ENCODE results near the gene DOC2A.
"Not testable (repeated sequence)": the region's sequence is repeated elsewhere in the genome, so short reads cannot be mapped to it uniquely, and the experiment has no call there.

DOC2A gene

DNA sequence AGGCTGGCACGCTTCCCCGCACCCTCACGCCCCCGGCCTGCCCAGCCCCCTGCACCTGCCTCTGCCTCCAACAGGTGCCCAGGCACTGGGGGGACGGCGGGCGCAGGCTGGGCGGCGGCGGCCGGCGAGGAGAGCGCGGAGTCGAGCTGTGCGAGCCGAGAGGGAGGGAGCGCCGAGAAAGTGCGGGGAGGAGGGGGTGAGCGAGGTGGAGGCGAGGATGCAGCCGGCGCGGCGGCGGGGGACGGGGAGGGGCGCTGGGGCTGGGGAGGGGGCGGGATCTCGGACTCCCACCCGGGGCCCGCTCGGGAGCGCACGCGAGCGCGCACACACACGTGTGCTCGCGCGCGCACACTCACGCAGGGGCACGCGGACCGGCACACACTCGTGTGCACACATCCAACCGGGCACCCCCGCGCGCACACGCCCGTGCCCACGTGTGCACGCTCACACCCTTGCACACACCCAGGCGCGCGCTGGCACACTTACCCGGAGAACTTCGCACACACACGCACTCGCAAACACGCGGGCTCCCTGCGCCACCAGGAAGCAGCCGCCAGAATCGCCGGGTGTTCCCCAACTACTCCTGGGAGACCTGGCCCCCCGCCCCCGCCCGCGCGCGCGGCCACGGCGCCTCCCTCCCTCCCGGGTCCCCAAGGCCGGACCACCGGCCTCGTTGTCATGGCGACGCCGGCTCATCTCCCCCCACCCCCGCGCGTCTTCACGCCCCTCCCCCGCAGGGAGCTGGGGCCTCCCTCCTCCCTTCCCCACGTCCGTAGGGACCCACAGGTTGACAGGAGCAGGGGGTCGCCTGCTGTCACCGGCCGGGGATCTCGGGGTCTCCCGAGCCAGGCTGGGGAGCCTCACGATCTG is at the start of gene DOC2A:
Gene DOC2A (minus strand): TSS at position 184 of the 870 bp plus-strand sequence. CDS start 805 bp downstream, outside the sequence.
- no peak for DNase-seq (ENCODE audit: low read depth)

DNA sequence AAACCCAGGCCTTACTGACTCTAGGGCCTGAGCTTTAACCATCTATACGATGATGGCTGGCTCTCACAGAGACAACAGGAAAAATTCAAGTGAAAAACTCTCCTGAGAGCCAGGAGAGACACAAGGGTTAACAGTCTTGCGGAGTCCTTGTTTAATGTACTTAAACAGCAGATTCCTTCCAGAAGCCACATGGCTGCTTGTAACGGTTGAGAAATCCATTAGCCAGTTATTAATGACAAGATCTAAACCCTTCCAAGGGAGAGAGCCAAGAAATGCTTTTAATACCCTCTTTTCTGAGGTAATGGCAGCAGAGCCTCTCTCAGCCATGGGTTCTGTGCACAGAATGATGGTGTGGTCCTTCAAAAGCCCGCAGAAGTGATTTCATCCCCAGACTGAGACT is 49.5 kb upstream of the DOC2A start:
- no peak for DNase-seq (ENCODE audit: low read depth)

DNA sequence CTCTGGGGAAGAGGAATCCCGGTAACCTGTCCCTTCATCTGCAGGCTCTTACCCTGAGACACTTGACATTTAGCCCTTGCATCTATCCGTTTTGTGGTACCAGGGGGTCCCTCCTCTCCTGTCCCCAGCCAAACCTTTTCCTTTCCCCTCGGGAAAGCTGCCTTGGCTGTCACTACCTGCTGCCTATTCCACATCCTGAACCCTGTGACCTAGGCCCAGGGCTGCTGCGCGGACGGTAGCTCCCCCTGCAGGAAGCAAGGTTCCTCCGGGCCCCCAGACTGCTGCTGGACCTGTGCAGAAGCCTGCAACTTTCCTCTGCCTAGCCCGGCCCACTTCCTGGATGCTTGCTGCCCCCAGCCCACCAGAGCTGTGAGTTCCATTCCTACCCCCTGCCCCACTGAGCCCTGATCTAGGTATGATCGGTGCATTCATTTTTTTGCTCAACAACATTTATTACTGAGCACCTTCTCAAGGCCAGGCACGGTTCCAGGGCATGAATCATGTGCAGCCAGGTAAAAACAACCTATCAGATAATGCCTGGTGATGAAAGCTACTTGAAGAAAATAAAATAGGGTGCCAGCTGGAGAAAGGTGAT is 44.2 kb upstream of the DOC2A start:
- DNase-seq (ENCODE audit: low read depth), result no peak

DNA sequence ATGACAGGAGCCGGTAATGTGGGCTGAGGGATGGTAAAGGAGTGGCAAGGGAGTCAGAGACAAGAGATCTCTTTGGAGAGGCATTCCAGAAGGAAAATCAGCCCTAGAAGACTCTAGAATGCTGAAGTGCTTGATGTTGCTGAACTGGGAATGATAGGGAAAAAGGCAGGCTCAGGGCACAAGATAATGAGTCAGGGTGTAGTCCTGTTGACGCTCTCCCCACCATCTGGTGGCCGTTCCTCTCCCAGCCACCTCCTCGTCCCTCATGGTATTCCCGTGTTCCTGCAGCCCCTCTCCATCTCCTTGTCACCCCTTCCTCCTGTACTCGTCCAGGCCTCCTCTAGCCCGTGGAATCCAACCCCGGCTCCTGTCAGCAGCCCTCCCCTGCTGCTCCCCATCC is 43.6 kb upstream of the DOC2A start:
- DNase-seq (ENCODE audit: low read depth), result no peak

DNA sequence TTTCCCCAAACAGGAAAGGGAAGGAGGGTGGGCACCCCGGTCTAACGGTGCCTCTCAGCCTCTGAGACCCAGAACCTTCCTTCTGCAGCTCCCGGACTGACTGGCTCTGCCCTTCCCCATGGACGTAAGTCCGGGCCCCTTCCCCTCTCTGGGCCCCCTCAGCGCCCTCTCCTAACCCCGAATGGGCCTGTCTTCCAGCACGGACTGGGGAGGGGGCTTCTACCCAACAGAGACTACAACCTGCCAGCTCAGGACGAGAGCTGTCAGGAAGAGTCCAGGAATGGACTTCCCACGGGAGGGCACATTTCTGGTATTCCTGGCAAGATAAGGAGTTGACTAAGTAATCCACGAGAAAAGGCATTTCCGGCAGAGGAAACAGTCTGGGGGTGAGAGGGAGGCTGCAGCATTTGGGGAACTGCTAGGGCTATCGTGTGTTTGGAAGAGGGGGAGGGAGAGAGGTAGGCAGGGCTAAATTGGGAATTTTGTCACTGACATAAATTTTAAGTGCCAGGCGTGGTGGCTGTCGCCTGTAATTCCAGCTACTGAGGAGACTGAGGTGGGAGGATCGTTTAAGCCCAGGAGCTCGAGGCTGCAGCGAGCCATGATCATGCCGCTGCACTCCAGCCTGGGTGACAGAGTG is 42.7 kb upstream of the DOC2A start:
- DNase-seq (ENCODE audit: low read depth), result no peak

DNA sequence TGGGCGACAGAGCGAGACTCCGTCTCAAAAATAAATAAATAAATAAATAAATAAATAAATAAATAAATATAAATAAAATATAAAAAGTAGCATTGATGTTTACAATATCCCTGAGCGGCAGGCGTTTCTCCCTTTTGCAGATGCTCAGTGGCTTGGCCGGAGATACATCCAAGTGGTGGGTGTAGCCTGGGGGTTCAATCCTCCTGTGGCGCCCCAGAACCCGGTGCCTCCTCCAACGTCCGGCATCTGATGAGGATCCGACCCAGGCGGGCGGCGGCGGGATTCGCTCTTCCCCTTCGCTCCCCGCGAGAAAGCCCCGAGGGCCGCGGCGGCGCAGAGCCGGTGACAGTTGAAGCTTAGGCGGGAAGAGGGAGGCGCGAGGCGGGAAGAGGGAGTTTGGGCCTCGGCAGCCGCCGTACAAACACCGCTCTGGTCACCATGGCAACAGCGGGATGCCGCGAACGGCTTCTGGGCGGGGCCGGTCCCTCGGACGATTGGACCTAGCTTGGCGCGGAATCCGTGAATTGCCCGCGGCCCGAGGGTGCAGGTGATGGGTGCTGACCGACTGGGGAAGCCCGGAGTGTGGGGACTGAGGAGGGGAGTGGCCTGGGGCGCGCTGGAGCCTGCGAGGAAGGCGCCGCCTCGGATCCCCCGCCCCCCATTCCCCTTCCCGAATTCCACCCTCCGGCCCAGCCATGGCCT is 42.0 kb upstream of the DOC2A start:
- DNase-seq (ENCODE audit: low read depth), result peak; percentile 68

DNA sequence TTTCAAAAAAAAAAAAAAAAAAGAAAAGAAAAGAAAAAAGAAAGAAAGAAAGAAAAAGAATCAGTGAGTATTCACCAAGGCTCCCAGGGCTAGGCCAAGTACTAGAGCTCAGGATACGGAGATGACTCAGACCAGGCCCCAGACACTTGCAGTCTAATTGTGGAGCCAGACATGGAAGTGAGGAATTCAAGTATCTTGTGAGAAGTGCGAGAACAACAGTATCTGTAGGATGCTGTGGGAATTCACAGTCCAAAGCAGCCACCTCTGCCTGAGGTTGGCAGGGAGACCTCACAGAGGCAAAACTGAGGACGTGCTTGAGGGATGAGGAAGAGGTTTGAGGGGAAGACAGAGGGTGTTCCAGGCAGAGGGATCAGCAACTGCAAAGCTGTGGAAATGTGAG is 40.7 kb upstream of the DOC2A start:
- DNase-seq (ENCODE audit: low read depth), result no peak

DNA sequence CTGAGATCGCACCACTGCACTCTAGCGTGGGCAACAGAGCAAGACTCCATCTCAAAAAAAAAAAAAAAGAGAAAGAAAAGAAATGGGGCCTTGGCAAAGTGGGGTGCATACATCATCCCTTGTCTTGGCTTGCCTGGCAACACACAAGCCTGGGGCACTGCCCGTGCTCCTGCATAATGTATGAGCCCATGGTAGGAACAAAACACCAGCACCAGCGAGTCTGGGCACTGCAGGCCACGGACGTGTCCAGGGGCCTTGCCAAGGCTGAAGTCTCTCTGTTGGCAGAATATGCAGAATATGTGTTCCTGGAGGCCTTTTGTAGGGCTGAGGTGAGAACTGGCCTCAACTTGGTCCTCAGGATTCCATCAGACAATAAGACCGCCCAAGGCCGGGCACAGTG is 39.0 kb upstream of the DOC2A start:
- DNase-seq (ENCODE audit: low read depth), result no peak

DNA sequence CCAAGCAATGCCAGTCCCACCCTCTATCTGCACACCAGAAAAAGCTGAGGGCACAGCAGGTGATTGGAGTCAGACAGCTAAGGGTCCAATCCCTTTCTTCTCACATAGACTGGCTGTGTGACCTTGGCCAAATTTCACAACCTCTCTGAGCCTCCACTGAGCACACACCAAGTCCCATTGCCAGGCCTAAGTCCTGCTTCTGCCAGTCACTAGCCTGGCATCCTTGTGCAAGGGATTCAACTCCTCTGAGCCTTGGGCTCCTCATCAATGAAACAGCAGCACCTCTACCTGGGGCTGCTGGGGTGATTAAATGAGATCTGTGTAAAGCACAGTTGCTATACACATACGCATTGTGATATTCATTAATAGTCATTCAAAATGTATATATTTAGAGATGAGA is 35.8 kb upstream of the DOC2A start:
- no peak for DNase-seq (ENCODE audit: low read depth)

DNA sequence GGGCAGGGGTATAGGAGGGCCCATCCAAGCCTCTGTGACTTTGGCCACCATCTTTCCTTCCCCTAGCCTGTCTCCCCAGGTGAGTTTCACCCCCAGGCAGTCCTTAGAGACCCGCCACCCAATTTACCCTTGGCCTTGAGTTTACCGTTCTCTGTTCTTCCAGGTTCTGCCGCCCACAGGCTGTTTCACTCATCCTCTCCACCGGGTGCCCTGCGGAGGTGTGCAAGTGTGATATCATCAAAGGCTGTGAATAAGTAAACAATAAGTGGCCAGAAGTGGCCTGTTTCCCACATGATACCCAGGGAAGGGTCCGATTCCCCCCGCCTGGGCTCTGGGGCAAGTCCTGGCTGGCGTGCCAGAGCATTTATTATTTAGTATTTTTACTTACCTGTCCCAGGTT is 35.4 kb upstream of the DOC2A start:
- no peak for DNase-seq (ENCODE audit: low read depth)

DNA sequence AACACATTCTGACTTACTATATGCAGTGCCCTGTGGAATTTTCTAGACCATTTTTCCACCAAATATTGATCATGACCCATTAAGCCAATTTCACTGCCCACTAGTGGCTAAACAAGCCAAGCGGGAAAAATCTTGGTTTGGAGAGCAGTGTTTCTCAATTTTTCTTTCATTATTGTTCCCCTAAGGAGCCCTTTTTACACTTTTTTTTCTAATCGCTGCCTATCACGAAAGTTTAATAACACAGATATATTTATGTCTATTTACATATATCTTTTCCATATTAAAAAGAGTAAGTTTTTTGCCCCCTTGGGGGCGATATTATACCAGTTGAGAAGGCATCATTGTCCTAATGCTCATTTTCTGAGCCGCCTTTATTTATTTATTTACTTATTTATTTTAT is 31.0 kb upstream of the DOC2A start:
- no peak for DNase-seq (ENCODE audit: low read depth)

DNA sequence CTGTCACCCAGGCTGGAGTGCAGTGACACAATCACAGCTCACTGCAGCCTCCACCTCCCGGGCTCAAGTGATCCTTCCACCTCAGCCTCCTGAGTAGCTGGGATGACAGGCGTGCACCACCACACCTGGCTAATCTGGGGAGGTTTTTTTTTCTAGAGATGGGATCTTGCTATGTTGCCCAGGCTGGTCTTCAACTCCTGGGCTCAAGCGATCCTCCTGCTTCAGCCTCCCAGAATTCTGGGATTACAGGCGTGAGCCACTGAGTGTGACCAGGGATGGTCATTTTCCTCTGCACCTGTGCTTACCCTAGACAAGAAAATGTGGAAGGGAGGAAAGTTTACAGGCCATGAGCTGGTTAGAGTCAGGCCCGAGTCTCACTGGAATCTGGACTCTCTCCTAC is 29.9 kb upstream of the DOC2A start:
- not testable (repeated sequence) for DNase-seq (ENCODE audit: low read depth)

DNA sequence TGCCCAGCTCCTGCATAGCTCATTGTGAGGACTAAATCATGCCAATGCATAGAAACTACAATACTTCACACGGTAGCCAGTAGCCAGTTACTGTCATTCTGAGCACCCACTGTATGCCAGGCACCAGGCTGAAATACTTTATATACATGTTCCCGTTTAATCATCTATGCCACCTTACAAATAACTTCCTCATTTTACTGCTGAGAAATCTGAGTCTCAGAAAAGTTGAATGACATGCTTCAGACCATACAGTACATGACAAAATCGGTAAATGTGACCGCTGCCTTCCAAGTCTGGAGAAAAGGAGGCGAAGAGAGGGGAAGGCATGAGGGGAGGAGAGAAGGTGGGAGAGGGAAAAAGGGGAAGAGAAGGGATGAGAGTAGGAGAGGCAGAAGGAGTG is 29.4 kb upstream of the DOC2A start:
- no peak for DNase-seq (ENCODE audit: low read depth)

DNA sequence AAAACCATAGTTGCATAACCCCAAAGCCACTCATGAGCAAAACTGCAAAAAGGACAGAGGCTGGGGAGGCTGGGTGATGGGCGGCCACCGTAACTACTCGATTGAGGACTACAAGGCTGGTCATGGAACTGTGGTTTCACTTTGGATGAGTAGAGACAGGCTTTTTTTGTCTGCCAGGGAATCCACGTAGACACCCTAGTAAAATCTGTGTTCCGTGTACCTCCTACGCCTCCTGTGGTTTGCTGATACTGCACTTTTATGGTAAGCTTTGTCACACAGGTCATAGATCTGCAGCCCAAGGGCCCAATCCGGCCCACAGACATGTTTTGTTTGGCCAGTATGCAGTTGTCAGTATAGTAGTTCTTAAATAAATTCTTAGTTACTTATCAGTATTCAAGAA is 22.4 kb upstream of the DOC2A start:
- no peak for DNase-seq (ENCODE audit: low read depth)

DNA sequence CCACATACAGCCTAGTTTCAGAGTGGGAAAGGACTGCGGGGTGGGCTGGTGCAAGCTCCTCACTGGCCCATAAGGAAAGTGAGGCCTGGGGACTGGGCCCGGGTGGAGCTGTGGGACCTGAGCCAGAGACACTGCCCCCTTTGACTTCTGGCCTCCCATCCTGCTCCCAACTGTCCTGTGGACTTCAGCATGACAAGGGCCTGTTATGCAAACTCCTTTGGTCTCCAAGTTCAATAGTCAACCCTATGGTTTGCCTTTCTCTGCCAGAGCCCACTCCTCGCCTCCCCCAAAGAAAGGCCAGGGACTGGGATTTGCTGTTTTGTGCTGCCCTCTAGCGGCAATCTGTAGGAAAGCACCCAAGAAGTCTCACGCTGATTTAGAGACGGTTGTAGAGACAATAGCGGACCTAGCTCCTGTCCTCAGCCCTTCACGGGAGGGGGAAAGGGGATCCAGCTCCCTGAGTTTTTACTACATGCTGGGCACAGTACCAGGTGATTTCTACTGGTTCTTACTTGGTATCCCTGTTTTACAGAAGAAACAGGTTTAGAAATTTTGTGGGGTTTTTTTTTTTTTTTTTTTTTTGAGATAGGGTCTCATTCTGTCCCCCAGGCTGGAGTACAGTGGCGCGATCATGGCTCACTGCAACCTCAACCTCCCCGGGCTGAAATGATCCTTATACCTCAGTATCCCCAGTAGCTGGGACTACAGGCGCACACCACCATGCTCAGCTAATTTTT is 21.4 kb upstream of the DOC2A start:
- DNase-seq (ENCODE audit: low read depth), result no peak

DNA sequence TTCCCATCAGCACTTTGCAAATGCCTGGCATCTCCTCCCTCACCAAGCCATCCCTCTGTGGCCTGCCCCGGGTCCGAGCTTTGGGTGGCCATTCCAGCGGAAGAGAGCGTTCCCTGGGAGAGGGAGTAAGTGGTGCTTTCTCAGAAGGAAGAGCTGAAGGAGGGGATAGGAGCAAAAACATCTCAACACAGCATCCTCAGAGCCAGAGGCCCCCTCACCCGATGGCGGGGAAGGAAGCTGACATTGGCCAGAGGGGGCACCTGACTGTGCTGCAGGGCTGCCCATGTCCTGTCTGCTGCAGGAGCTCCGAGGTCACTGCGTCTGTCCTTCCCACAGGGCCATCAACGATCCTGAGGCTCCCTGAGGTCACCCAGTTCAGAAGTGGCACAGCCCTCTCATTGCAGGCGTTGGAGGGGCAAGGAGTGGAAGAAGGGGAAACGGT is 20.7 kb upstream of the DOC2A start:
- no peak for DNase-seq (ENCODE audit: low read depth)

DNA sequence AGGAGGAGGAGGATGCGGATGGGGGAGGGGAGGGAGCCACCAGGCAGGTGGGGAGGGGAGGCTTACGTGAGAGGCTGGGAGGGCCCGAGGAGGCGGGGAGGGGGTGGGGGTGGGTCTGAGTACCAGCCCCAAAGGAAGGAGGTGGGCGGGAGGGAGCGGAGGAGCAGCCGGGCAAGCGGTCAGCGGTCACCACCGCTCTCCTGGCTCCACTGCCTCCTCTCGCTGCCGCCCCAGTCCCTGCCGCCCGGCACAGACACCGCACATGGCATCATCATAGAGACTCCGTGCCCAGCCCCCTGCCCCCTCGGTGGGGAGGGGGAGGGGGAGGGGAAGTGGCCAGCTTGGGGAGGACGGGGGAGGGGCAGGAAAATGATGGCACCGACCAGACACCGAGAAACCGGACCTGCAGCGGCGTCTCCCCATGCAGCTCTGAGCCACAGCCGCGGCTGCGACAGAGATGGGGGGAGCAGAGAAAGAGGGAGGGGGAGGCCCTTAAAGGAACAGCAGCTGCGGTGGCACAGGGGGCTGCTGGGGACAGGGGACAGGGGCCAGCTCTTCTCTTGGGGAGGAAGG is 20.1 kb upstream of the DOC2A start, which contains the start of gene TLCD3B:
Gene TLCD3B (minus strand): TSS at position 431 of the 573 bp plus-strand sequence. CDS start 744 bp downstream, outside the sequence.
- no peak for DNase-seq (ENCODE audit: low read depth)

DNA sequence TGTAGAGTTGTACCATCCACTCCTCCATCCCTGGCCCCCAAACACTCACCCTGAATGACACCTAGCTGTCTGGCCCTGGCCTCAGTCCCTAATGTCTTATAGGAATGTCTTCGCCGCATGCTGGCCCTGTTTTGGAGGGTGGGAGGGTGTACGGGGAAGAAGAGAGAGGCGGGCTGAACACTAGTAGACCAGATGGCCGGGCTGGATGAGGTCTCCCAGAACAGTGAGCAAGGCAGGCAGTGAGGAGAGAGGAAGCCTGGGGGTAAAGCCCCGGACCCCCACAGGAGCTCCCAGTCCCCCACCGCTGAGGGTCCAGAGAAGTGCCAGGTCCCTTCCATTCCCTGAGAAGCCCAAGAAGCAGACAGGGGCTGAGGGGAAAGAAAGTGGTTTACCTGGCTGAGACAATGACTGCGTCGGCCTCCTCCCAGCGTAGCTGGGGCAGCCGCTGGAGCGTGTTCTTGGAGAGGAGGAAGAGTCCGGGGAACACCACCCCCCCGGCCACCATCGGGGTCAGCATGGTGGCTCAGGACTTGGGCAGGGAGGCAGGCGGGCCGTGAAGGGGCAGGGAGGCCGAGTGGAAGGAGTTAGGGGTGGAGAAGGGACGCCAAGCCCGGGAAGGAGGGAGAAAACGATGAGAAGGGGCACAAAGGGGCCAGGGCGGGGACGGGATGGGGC is 19.3 kb upstream of the DOC2A start:
- no peak for DNase-seq (ENCODE audit: low read depth)

DNA sequence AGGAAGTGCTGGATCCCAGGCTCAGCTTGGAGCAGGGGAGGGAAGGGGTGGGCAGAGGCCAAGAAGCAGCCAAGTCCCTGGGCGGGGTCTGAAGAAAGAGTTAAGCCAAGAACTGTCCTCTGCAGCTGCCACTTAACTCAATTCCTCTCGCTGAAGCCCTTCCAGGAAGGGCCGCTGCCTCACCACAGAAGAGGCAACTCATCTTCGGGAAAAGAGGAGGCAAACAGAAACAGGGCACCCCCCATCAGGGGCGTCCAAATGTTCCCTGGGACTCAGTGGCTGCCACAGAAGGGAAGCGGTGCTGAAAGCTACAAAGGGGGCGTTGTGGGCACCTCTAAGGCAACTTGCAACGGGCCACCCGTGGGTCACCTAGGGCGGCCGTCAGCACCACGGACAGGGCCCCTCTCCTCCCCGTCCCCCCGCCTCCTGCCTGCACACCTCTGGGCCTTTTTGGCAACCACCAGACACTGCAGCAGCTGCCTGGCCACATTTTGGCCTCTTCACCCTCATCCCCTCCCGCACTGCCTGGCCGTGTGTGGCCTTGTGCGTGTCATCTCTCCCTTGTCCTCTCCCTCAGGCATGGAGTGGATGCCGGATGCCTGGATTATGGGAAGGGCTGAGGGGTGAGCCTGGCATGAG is 17.7 kb upstream of the DOC2A start:
- no peak for DNase-seq (ENCODE audit: low read depth)
